ENCODE measurements around the gene ASB10.

ASB10 gene

GRCh38 chr7:151135866-151136843 lies 50.9 kb downstream of the ASB10 start:
- no peak for DNase-seq (ENCODE audit: low read depth in 2 of 2)

- DNase-seq (ENCODE audit: low read depth in 2 of 2) = no peak
Measured at GRCh38 chr7:151135525-151135845, 51.6 kb downstream of the ASB10 start.

GRCh38 chr7:151134743-151135524 lies 52.1 kb downstream of the ASB10 start:
- no peak for DNase-seq (ENCODE audit: low read depth in 2 of 2)

GRCh38 chr7:151133986-151134742 lies 52.9 kb downstream of the ASB10 start:
- no peak for DNase-seq (ENCODE audit: low read depth in 2 of 2)

- no peak for DNase-seq (ENCODE audit: low read depth in 2 of 2)
Measured at GRCh38 chr7:151133266-151133985, 53.6 kb downstream of the ASB10 start.

- no peak for DNase-seq (ENCODE audit: low read depth in 2 of 2)
Measured at GRCh38 chr7:151132461-151133205, 54.4 kb downstream of the ASB10 start.

- DNase-seq (ENCODE audit: low read depth in 2 of 2) = no peak
Measured at GRCh38 chr7:151131592-151132293, 55.3 kb downstream of the ASB10 start.

GRCh38 chr7:151131224-151131591 lies 55.8 kb downstream of the ASB10 start:
- DNase-seq (ENCODE audit: low read depth in 2 of 2) = no peak

- no peak for DNase-seq (ENCODE audit: low read depth in 2 of 2)
Measured at GRCh38 chr7:151130741-151131157, 56.3 kb downstream of the ASB10 start.

GRCh38 chr7:151129960-151130591 lies 57.0 kb downstream of the ASB10 start:
- DNase-seq (ENCODE audit: low read depth in 2 of 2) = no peak

GRCh38 chr7:151129117-151129959 lies 57.7 kb downstream of the ASB10 start:
- DNase-seq (ENCODE audit: low read depth in 2 of 2) = no peak

GRCh38 chr7:151128716-151129115 lies 58.3 kb downstream of the ASB10 start:
- no peak for DNase-seq (ENCODE audit: low read depth in 2 of 2)

- DNase-seq (ENCODE audit: low read depth in 2 of 2) = no peak
Measured at GRCh38 chr7:151128144-151128543, 58.9 kb downstream of the ASB10 start.

- DNase-seq (ENCODE audit: low read depth in 2 of 2) = no peak
Measured at GRCh38 chr7:151126491-151127137, 60.4 kb downstream of the ASB10 start.

GRCh38 chr7:151125846-151126481 lies 61.1 kb downstream of the ASB10 start:
- DNase-seq (ENCODE audit: low read depth in 2 of 2) = no peak
